Hindlimb muscle (tissue), 1 donor: ENCODE data around the gene IGFL1. TPM values are rescaled to one million over a fixed set of nuclear protein-coding genes. Genes with fewer than 3 reads are reported as not detected.
"Not testable (repeated sequence)": the region's sequence is repeated elsewhere in the genome, so short reads cannot be mapped to it uniquely, and the experiment has no call there.

Experiments
- DNase-seq: peaks from one replicate; pipeline ENCODE4 v3.0.0-alpha.2; 2013
- polyA plus RNA-seq: library from polyadenylated mRNA; unstranded; fragments of 120-200 nt; gene quantifications from one replicate; pipeline ENCODE4 v1.2.1, GENCODE V29; 2013; ENCODE audit not compliant: insufficient read length

Gene IGFL1
- polyA plus RNA-seq, 1 donor: not detected

- peak; percentile 26 for DNase-seq
These were observed 42.1 kb downstream of the IGFL1 start for GRCh38 chr19:46271481-46272197.

DNA sequence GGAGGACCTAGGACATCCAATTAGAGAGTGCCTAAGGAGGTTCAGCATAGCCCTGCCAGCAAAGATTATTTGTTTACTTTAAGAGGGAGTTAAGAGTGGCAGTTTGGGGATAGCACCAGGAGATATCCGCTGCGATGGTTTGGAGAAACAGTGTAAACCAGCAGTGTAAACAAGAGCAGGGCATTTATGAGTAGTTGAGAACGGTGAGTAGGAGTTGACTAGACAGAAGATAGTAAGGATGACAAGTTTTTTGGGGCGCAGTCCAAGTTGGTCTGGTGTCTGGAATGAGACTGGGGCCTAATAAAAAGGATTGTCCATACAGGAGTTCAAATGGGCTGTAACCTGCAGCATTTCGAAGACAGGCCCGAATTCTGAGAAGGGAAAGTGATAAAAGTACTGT, 44.4 kb downstream of the IGFL1 start:
- DNase-seq: not testable (repeated sequence)

DNA sequence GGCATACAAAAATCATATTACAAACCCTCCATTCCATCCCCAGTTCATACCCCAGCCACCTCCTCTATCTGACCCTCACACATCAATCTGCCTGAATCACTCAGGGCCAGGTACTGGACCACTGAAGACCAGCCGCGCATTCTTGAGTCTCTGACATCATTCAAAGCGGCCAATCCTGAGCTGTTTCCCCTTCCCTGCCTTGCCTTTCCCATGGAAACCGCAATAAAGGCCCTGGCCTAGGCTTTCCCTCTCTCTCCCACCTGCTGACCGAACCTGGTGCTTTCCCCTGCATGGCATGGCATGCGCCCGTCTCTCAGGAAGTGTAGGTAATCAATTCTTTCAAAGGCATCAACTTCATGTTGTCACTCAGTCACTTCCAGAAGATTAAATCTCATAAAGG, 49.6 kb downstream of the IGFL1 start:
- no peak for DNase-seq

Other genes with a start within 250 kb of the IGFL1 start
- gene CCDC61, start 234.3 kb upstream of the IGFL1 start, polyA plus RNA-seq: 9.0 TPM
- gene PGLYRP1, start 206.7 kb upstream of the IGFL1 start, polyA plus RNA-seq: 0.83 TPM
- 5.7 TPM for gene IGFL4, start 188.7 kb upstream of the IGFL1 start, polyA plus RNA-seq
- not detected for gene IGFL3, start 105.1 kb upstream of the IGFL1 start, polyA plus RNA-seq
- 0.44 TPM for gene IGFL2, start 81.5 kb upstream of the IGFL1 start, polyA plus RNA-seq
- gene HIF3A, start 67.3 kb downstream of the IGFL1 start, polyA plus RNA-seq: 412 TPM
- 73.4 TPM for gene PPP5C, start 117.3 kb downstream of the IGFL1 start, polyA plus RNA-seq
- gene CCDC8, start 183.8 kb downstream of the IGFL1 start, polyA plus RNA-seq: 80.9 TPM
- gene PNMA8C, start 199.2 kb downstream of the IGFL1 start, polyA plus RNA-seq: 0.45 TPM
- 43.2 TPM for gene PNMA8A, start 241.8 kb downstream of the IGFL1 start, polyA plus RNA-seq